ENCODE measurements around the gene ATP10A. TPM values are rescaled to one million over a fixed set of nuclear protein-coding genes. Genes with fewer than 3 reads are reported as not detected.

ATP10A gene
- polyA plus RNA-seq, 1 donor (not counting 4 experiments of a cell fraction or from before 2014, with no cell fraction given), result not detected

DNA sequence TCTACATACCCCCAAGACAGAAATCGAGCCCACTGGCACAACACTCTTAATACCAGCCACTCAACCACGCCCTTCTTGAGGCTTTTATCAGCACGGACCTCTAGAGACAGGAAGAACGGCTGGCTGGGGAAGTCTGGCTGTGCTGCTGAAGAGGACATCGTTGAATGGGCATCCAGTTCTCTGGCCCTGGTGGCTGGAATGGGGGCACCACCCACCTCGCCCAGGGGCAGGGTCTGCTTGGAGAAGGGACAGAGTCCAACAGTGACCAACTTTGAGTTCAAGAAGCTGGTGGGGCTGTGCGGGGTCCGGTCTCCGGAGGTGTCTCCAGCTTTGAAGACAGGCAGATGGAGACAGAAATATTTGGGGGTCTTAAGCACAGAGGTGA lies 77.5 kb downstream of the ATP10A start:
- H3K9me1 ChIP-seq (ENCODE audit: control insufficient read depth, extremely low read depth, insufficient read depth, low read length), result no peaks in the 10 kb centered on the region
- H3K79me2 ChIP-seq (ENCODE audit: control insufficient read depth, insufficient read depth, low read length), result no peaks in the 10 kb centered on the region
- no peak overlapping the region for H3K27ac ChIP-seq (ENCODE audit: control insufficient read depth, insufficient read depth, low read length)
- FAIRE-seq (no peak), DNase-seq (ENCODE audit: low read depth, low spot score) (no peak)
- no peaks in the 10 kb centered on the region for H3K4me1 ChIP-seq (ENCODE audit: control insufficient read depth, extremely low read depth, insufficient read depth, low read length)
- H3K36me3 ChIP-seq (ENCODE audit: control insufficient read depth in 2 of 2, extremely low read depth in 1 of 2, insufficient read depth in 2 of 2, low read length in 2 of 2), result no peaks in the 10 kb centered on the region
- no peak overlapping the region for H3K9ac ChIP-seq (ENCODE audit: control insufficient read depth, extremely low read depth, insufficient read depth, low read length)
- dilution Hi-C loops (cut with MboI; ENCODE audit: extremely low pct_ligation_motif_present, low sequenced_read_pairs), result no loop called here
- H3K27me3 ChIP-seq (ENCODE audit: control insufficient read depth, extremely low read depth, insufficient read depth, low read length), result no peaks in the 10 kb centered on the region
- no peak overlapping the region for H3K4me2 ChIP-seq (ENCODE audit: control insufficient read depth, extremely low read depth, insufficient read depth, low read depth, low read length)
- no peak for TF ChIP-seq EZH2 (IDR thresholded peaks at IDR 0.05; ENCODE audit: low read length)
- TF ChIP-seq, protein P1, sequence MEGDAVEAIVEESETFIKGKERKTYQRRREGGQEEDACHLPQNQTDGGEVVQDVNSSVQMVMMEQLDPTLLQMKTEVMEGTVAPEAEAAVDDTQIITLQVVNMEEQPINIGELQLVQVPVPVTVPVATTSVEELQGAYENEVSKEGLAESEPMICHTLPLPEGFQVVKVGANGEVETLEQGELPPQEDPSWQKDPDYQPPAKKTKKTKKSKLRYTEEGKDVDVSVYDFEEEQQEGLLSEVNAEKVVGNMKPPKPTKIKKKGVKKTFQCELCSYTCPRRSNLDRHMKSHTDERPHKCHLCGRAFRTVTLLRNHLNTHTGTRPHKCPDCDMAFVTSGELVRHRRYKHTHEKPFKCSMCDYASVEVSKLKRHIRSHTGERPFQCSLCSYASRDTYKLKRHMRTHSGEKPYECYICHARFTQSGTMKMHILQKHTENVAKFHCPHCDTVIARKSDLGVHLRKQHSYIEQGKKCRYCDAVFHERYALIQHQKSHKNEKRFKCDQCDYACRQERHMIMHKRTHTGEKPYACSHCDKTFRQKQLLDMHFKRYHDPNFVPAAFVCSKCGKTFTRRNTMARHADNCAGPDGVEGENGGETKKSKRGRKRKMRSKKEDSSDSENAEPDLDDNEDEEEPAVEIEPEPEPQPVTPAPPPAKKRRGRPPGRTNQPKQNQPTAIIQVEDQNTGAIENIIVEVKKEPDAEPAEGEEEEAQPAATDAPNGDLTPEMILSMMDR (optimal IDR thresholded peaks at IDR 0.05 in 1 of 3, IDR thresholded peaks at IDR 0.05 in 1 of 3, conservative IDR thresholded peaks at IDR 0.05 in 1 of 3; ENCODE audit: extremely low read depth in 1 of 3, insufficient read depth in 2 of 3, low read length in 3 of 3), result no peak
- H4K20me1 ChIP-seq (ENCODE audit: control insufficient read depth, extremely low read depth, insufficient read depth, low read length), result no peaks in the 10 kb centered on the region
- H2AFZ ChIP-seq (ENCODE audit: control insufficient read depth, low read length), result no peak overlapping the region
- peaks cover 12% of the 10 kb centered on the region for H3K9me3 ChIP-seq (ENCODE audit: control insufficient read depth, low read depth, low read length)
- H3K4me3 ChIP-seq (ENCODE audit: control insufficient read depth in 2 of 3, extremely low read depth in 1 of 3, insufficient read depth in 2 of 3, low read depth in 1 of 3, low read length in 3 of 3), result no peak overlapping the region

DNA sequence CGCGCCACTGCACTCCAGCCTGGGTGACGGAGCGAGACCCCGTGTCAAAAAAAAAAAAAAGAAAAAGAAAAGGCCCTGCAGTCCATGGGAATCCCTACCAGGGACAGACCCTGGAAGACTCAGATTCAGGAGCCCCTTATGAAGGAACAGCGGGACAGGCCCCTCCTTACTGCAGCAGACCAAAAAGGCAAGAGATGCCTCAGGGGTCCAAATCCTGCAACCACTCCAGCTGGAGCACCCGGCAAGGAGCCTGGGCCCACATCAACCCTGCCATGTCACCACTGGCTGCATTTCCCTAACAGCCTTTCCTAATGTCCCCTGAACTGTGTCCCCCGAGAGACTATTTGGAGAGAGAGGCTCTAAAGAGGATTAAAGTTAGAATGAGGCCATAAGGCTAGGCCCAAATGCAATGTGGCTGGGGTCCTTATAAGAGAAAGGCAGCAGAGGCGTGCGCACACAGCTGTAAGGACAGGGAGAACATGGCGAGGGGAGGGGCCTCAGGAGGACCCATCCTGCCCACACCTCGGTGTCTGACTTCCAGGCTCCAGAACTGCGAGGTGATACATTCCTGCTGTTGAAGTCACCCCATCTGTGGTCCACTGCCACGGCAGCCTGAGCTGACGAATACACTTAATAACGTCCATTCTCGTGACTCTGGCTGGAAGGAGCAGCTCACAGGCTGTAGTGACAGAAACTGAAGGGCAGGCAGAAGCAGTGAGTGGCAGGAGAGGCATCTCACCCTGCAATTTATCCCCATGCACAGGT lies 78.1 kb downstream of the ATP10A start:
- TF ChIP-seq, protein P1 (optimal IDR thresholded peaks at IDR 0.05 in 1 of 3, IDR thresholded peaks at IDR 0.05 in 1 of 3, conservative IDR thresholded peaks at IDR 0.05 in 1 of 3; ENCODE audit: extremely low read depth in 1 of 3, insufficient read depth in 2 of 3, low read length in 3 of 3), result no peak
- no peak for TF ChIP-seq EZH2 (IDR thresholded peaks at IDR 0.05; ENCODE audit: low read length)
- H3K4me2 ChIP-seq (ENCODE audit: control insufficient read depth, extremely low read depth, insufficient read depth, low read depth, low read length), result no peak overlapping the region
- H3K9ac ChIP-seq (ENCODE audit: control insufficient read depth, extremely low read depth, insufficient read depth, low read length), result no peak overlapping the region

More for the DNA sequence above, 78.1 kb downstream of the ATP10A start:
- H2AFZ ChIP-seq (ENCODE audit: control insufficient read depth, low read length), result no peak overlapping the region
- H3K79me2 ChIP-seq (ENCODE audit: control insufficient read depth, insufficient read depth, low read length), result no peaks in the 10 kb centered on the region
- DNase-seq (ENCODE audit: low read depth, low spot score), result no peak
- H3K36me3 ChIP-seq (ENCODE audit: control insufficient read depth in 2 of 2, extremely low read depth in 1 of 2, insufficient read depth in 2 of 2, low read length in 2 of 2), result no peaks in the 10 kb centered on the region
- H3K9me3 ChIP-seq (ENCODE audit: control insufficient read depth, low read depth, low read length), result peaks cover 16% of the 10 kb centered on the region
- no peaks in the 10 kb centered on the region for H3K4me1 ChIP-seq (ENCODE audit: control insufficient read depth, extremely low read depth, insufficient read depth, low read length)
- H4K20me1 ChIP-seq (ENCODE audit: control insufficient read depth, extremely low read depth, insufficient read depth, low read length), result no peaks in the 10 kb centered on the region
- no peaks in the 10 kb centered on the region for H3K27me3 ChIP-seq (ENCODE audit: control insufficient read depth, extremely low read depth, insufficient read depth, low read length)
- dilution Hi-C loops (cut with MboI; ENCODE audit: extremely low pct_ligation_motif_present, low sequenced_read_pairs), result no loop called here
- no peak overlapping the region for H3K4me3 ChIP-seq (ENCODE audit: control insufficient read depth in 2 of 3, extremely low read depth in 1 of 3, insufficient read depth in 2 of 3, low read depth in 1 of 3, low read length in 3 of 3)
- no peak for FAIRE-seq
- H3K9me1 ChIP-seq (ENCODE audit: control insufficient read depth, extremely low read depth, insufficient read depth, low read length), result no peaks in the 10 kb centered on the region
- no peak overlapping the region for H3K27ac ChIP-seq (ENCODE audit: control insufficient read depth, insufficient read depth, low read length)
